ENCODE results near the gene EEF1AKMT2.
A peak's percentile ranks its signal among the peaks of the same experiment; 100 is the strongest.

EEF1AKMT2 gene

GRCh38 chr10:124733571-124734245, 58.0 kb downstream of the EEF1AKMT2 start:
- peak overlapping the region; percentile 77 for H4K91ac ChIP-seq (ENCODE audit: low read length)
- H2AFZ ChIP-seq (ENCODE audit: low read depth, low read length): no peak overlapping the region
- H3K4me2 ChIP-seq (ENCODE audit: low read length, poor library complexity, severe bottlenecking): no peak overlapping the region
- H3K4me3 ChIP-seq (ENCODE audit: insufficient read depth in 1 of 2, low read depth in 1 of 2, low read length in 2 of 2): no peak overlapping the region
- peak overlapping the region in 1 of 2 experiments; percentile 38 for H2BK12ac ChIP-seq (ENCODE audit: low read length in 2 of 2)
- peaks cover 53% of the 10 kb centered on the region for H3K79me1 ChIP-seq (replicated peaks; ENCODE audit: low read length, poor library complexity, severe bottlenecking)
- H3K4ac ChIP-seq (ENCODE audit: low read depth in 1 of 2, low read length in 2 of 2): peak overlapping the region; percentile 54 to 61
- no peak overlapping the region for H3K27ac ChIP-seq (ENCODE audit: low read length, poor library complexity, severe bottlenecking)
- peaks cover 0 to 24% of the 10 kb centered on the region in 2 experiments for H3K36me3 ChIP-seq (ENCODE audit: control insufficient read depth in 1 of 2, insufficient read depth in 2 of 2, low read depth in 1 of 2, low read length in 2 of 2)
- WGBS: 39% methylated on average over 13 of the region's 13 CpGs
- no peak for DNase-seq
- H3K27me3 ChIP-seq (ENCODE audit: control insufficient read depth in 1 of 2, insufficient read depth in 1 of 2, low read length in 2 of 2): no peaks in the 10 kb centered on the region
- no peak overlapping the region for H2BK120ac ChIP-seq (ENCODE audit: low read depth, low read length)
- H4K8ac ChIP-seq (ENCODE audit: low read length): peak overlapping the region; percentile 19
- H3K23ac ChIP-seq (ENCODE audit: low read length in 2 of 2): no peak overlapping the region
- H3K4me1 ChIP-seq (ENCODE audit: control insufficient read depth, insufficient read depth, low read depth, low read length): peaks cover 19% of the 10 kb centered on the region
- H2BK5ac ChIP-seq (ENCODE audit: low read depth, low read length, poor library complexity, severe bottlenecking): no peak overlapping the region
- H3K9ac ChIP-seq (ENCODE audit: low read length): peak overlapping the region; percentile 79
- no peak overlapping the region for H2AK5ac ChIP-seq (ENCODE audit: low read length, severe bottlenecking)
- peak overlapping the region; percentile 64 to 67 for H3K18ac ChIP-seq (ENCODE audit: low read depth in 1 of 2, low read length in 2 of 2)
- H2BK15ac ChIP-seq (ENCODE audit: low read depth, poor library complexity, severe bottlenecking): no peak overlapping the region
- no peaks in the 10 kb centered on the region for H3K9me3 ChIP-seq (ENCODE audit: control insufficient read depth, low read length)
- H3K14ac ChIP-seq (ENCODE audit: low read length in 2 of 2): no peak overlapping the region

GRCh38 chr10:124732931-124733570, 58.6 kb downstream of the EEF1AKMT2 start:
- H2BK12ac ChIP-seq (ENCODE audit: low read length in 2 of 2): peak overlapping the region in 1 of 2 experiments; percentile 88
- DNase-seq: peak; percentile 80
- 56% methylated on average over 14 of the region's 14 CpGs for WGBS
- no peaks in the 10 kb centered on the region for H3K9me3 ChIP-seq (ENCODE audit: control insufficient read depth, low read length)
- H3K4ac ChIP-seq (ENCODE audit: low read depth in 1 of 2, low read length in 2 of 2): peak overlapping the region; percentile 54 to 70
- no peak overlapping the region for H3K4me2 ChIP-seq (ENCODE audit: low read length, poor library complexity, severe bottlenecking)
- peak overlapping the region; percentile 81 for H4K8ac ChIP-seq (ENCODE audit: low read length)
- peak overlapping the region in 1 of 2 experiments; percentile 67 for H3K14ac ChIP-seq (ENCODE audit: low read length in 2 of 2)
- peak overlapping the region; percentile 32 for H2AFZ ChIP-seq (ENCODE audit: low read depth, low read length)
- H3K27ac ChIP-seq (ENCODE audit: low read length, poor library complexity, severe bottlenecking): no peak overlapping the region
- no peaks in the 10 kb centered on the region for H3K27me3 ChIP-seq (ENCODE audit: control insufficient read depth in 1 of 2, insufficient read depth in 1 of 2, low read length in 2 of 2)
- peaks cover 49% of the 10 kb centered on the region for H3K79me1 ChIP-seq (replicated peaks; ENCODE audit: low read length, poor library complexity, severe bottlenecking)
- H3K23ac ChIP-seq (ENCODE audit: low read length in 2 of 2): no peak overlapping the region
- H3K36me3 ChIP-seq (ENCODE audit: control insufficient read depth in 1 of 2, insufficient read depth in 2 of 2, low read depth in 1 of 2, low read length in 2 of 2): peaks cover 0 to 27% of the 10 kb centered on the region in 2 experiments
- H3K4me1 ChIP-seq (ENCODE audit: control insufficient read depth, insufficient read depth, low read depth, low read length): peaks cover 19% of the 10 kb centered on the region
- no peak overlapping the region for H3K4me3 ChIP-seq (ENCODE audit: insufficient read depth in 1 of 2, low read depth in 1 of 2, low read length in 2 of 2)
- H2BK120ac ChIP-seq (ENCODE audit: low read depth, low read length): no peak overlapping the region
- H3K9ac ChIP-seq (ENCODE audit: low read length): peak overlapping the region; percentile 79
- peak overlapping the region; percentile 55 for H2BK15ac ChIP-seq (ENCODE audit: low read depth, poor library complexity, severe bottlenecking)
- H2AK5ac ChIP-seq (ENCODE audit: low read length, severe bottlenecking): no peak overlapping the region
- peak overlapping the region in 1 of 2 experiments; percentile 56 for H3K18ac ChIP-seq (ENCODE audit: low read depth in 1 of 2, low read length in 2 of 2)
- no peak overlapping the region for H2BK5ac ChIP-seq (ENCODE audit: low read depth, low read length, poor library complexity, severe bottlenecking)
- peak overlapping the region; percentile 40 for H4K91ac ChIP-seq (ENCODE audit: low read length)

GRCh38 chr10:124731551-124731950, 60.1 kb downstream of the EEF1AKMT2 start:
- Histone ChIP-seq H3K18ac (ENCODE audit: low read depth in 1 of 2, low read length in 2 of 2) (no peak overlapping the region), H2BK12ac (ENCODE audit: low read length in 2 of 2) (no peak overlapping the region), H4K8ac (ENCODE audit: low read length) (no peak overlapping the region), H3K27me3 (ENCODE audit: control insufficient read depth in 1 of 2, insufficient read depth in 1 of 2, low read length in 2 of 2) (no peaks in the 10 kb centered on the region), H3K79me1 (replicated peaks; ENCODE audit: low read length, poor library complexity, severe bottlenecking) (peaks cover 42% of the 10 kb centered on the region), H3K14ac (ENCODE audit: low read length in 2 of 2) (no peak overlapping the region), H3K9me3 (ENCODE audit: control insufficient read depth, low read length) (no peaks in the 10 kb centered on the region), H3K4ac (ENCODE audit: low read depth in 1 of 2, low read length in 2 of 2) (peak overlapping the region in 1 of 2 experiments; percentile 6), H2BK120ac (ENCODE audit: low read depth, low read length) (no peak overlapping the region), H3K4me1 (ENCODE audit: control insufficient read depth, insufficient read depth, low read depth, low read length) (peaks cover 9% of the 10 kb centered on the region), H2BK15ac (ENCODE audit: low read depth, poor library complexity, severe bottlenecking) (no peak overlapping the region), H2BK5ac (ENCODE audit: low read depth, low read length, poor library complexity, severe bottlenecking) (no peak overlapping the region), H3K4me2 (ENCODE audit: low read length, poor library complexity, severe bottlenecking) (no peak overlapping the region), H3K36me3 (ENCODE audit: control insufficient read depth in 1 of 2, insufficient read depth in 2 of 2, low read depth in 1 of 2, low read length in 2 of 2) (peaks cover 0 to 27% of the 10 kb centered on the region in 2 experiments), H3K4me3 (ENCODE audit: insufficient read depth in 1 of 2, low read depth in 1 of 2, low read length in 2 of 2) (no peak overlapping the region), H3K27ac (ENCODE audit: low read length, poor library complexity, severe bottlenecking) (no peak overlapping the region), H3K23ac (ENCODE audit: low read length in 2 of 2) (no peak overlapping the region), H2AFZ (ENCODE audit: low read depth, low read length) (no peak overlapping the region), H2AK5ac (ENCODE audit: low read length, severe bottlenecking) (no peak overlapping the region), H3K9ac (ENCODE audit: low read length) (no peak overlapping the region), H4K91ac (ENCODE audit: low read length) (peak overlapping the region; percentile 40)
- DNase-seq: no peak
- WGBS: 94% methylated on average over 9 of the region's 9 CpGs

GRCh38 chr10:124730790-124731189, 60.9 kb downstream of the EEF1AKMT2 start:
- H3K9ac ChIP-seq (ENCODE audit: low read length): no peak overlapping the region
- peaks cover 41% of the 10 kb centered on the region for H3K79me1 ChIP-seq (replicated peaks; ENCODE audit: low read length, poor library complexity, severe bottlenecking)
- no peaks in the 10 kb centered on the region for H3K9me3 ChIP-seq (ENCODE audit: control insufficient read depth, low read length)
- no peak overlapping the region for H2BK15ac ChIP-seq (ENCODE audit: low read depth, poor library complexity, severe bottlenecking)
- H4K91ac ChIP-seq (ENCODE audit: low read length): no peak overlapping the region
- H3K27me3 ChIP-seq (ENCODE audit: control insufficient read depth in 1 of 2, insufficient read depth in 1 of 2, low read length in 2 of 2): no peaks in the 10 kb centered on the region
- no peak overlapping the region for H2AK5ac ChIP-seq (ENCODE audit: low read length, severe bottlenecking)
- no peak overlapping the region for H2BK12ac ChIP-seq (ENCODE audit: low read length in 2 of 2)
- H3K23ac ChIP-seq (ENCODE audit: low read length in 2 of 2): no peak overlapping the region
- DNase-seq: no peak
- H2BK120ac ChIP-seq (ENCODE audit: low read depth, low read length): no peak overlapping the region
- no peak overlapping the region for H3K18ac ChIP-seq (ENCODE audit: low read depth in 1 of 2, low read length in 2 of 2)
- WGBS: 69% methylated on average over 3 of the region's 3 CpGs
- H2BK5ac ChIP-seq (ENCODE audit: low read depth, low read length, poor library complexity, severe bottlenecking): no peak overlapping the region
- no peak overlapping the region for H2AFZ ChIP-seq (ENCODE audit: low read depth, low read length)
- no peak overlapping the region for H3K4ac ChIP-seq (ENCODE audit: low read depth in 1 of 2, low read length in 2 of 2)
- no peak overlapping the region for H4K8ac ChIP-seq (ENCODE audit: low read length)
- H3K4me2 ChIP-seq (ENCODE audit: low read length, poor library complexity, severe bottlenecking): no peak overlapping the region
- no peak overlapping the region for H3K27ac ChIP-seq (ENCODE audit: low read length, poor library complexity, severe bottlenecking)
- no peak overlapping the region for H3K14ac ChIP-seq (ENCODE audit: low read length in 2 of 2)
- no peak overlapping the region for H3K4me3 ChIP-seq (ENCODE audit: insufficient read depth in 1 of 2, low read depth in 1 of 2, low read length in 2 of 2)
- H3K36me3 ChIP-seq (ENCODE audit: control insufficient read depth in 1 of 2, insufficient read depth in 2 of 2, low read depth in 1 of 2, low read length in 2 of 2): peaks cover 0 to 26% of the 10 kb centered on the region in 2 experiments
- peaks cover 3% of the 10 kb centered on the region for H3K4me1 ChIP-seq (ENCODE audit: control insufficient read depth, insufficient read depth, low read depth, low read length)

Measured in mesenchymal stem cell (in vitro differentiated cells and primary cell).